Sigmoid colon (tissue), 4 donors: Measurements from ENCODE around the gene NLRC5.

Experiments
- CTCF ChIP-seq, 4 experiments: fragments of 450-650 bp in 3 of 4; fragments of 200-600 bp in 1 of 4; IDR thresholded peaks; one replicate each; pipeline ENCODE4 v1.5.1; 2016 to 2019; ENCODE audit warnings: antibody characterized with exemption in 4 of 4, mild to moderate bottlenecking in 3 of 4, moderate library complexity in 2 of 4
- EP300 ChIP-seq, 4 donors: sonication (generic); formaldehyde crosslinking; IDR thresholded peaks; one replicate each; pipeline ENCODE4 v1.6.1; 2017; ENCODE audit warnings: antibody characterized with exemption in 4 of 4
- POLR2A ChIP-seq, 2 donors: fragments of 450-650 bp; IDR thresholded peaks; one replicate each; pipeline ENCODE4 v1.6.1; 2016; ENCODE audit warnings: antibody characterized with exemption in 2 of 2, mild to moderate bottlenecking in 2 of 2, moderate library complexity in 2 of 2
- POLR2AphosphoS5 ChIP-seq, 4 donors: sonication (generic); formaldehyde crosslinking; IDR thresholded peaks; one replicate each; pipeline ENCODE4 v1.6.1; 2017; ENCODE audit warnings: antibody characterized with exemption in 4 of 4

- TF ChIP-seq CTCF (IDR thresholded peaks at IDR 0.05) (no peak), POLR2A (IDR thresholded peaks at IDR 0.05) (no peak), EP300 (IDR thresholded peaks at IDR 0.05) (no peak), POLR2AphosphoS5 (IDR thresholded peaks at IDR 0.05) (no peak)
Measured at GRCh38 chr16:56967733-56968132, 21.6 kb upstream of the NLRC5 start.
